ENCODE results near the gene MGST2. TPM values are rescaled to one million over a fixed set of nuclear protein-coding genes. Genes with fewer than 3 reads are reported as not detected.
A peak's percentile ranks its signal among the peaks of the same experiment; 100 is the strongest.
"Not testable (repeated sequence)": the region's sequence is repeated elsewhere in the genome, so short reads cannot be mapped to it uniquely, and the experiment has no call there.

The MGST2 gene
- total RNA-seq, 1 experiment from 2014 or later = 55.8 TPM

- Histone ChIP-seq H3K27ac (ENCODE audit: low read length) (no peak overlapping the region), H3K79me2 (ENCODE audit: low read length) (peaks cover 4% of the 10 kb centered on the region; the same call in 1 of the 2 replicates), H3K27me3 (ENCODE audit: low read length) (no peaks in the 10 kb centered on the region), H3K4me3 (ENCODE audit: low read length) (no peak overlapping the region), H3K36me3 (ENCODE audit: insufficient read depth, low read length) (0 out of 2 replicates have a peak, but pooled peaks cover under 1% of the 10 kb centered on the region), H3K4me1 (ENCODE audit: low read length) (peaks cover 8% of the 10 kb centered on the region), H3K9me2 (replicated peaks; ENCODE audit: insufficient read depth, low read length) (no peaks in the 10 kb centered on the region), H3K9me3 (ENCODE audit: low read length) (no peaks in the 10 kb centered on the region), H3K4me2 (ENCODE audit: low read depth, low read length, poor library complexity, severe bottlenecking) (no peak overlapping the region), H4K20me1 (ENCODE audit: insufficient read depth, low read depth, low read length) (no peaks in the 10 kb centered on the region), H3K9ac (ENCODE audit: low read length) (no peak overlapping the region), H2AFZ (ENCODE audit: low read length) (no peak overlapping the region)
- no peak for DNase-seq
Measured at GRCh38 chr4:139690419-139690818, 24.8 kb downstream of the MGST2 start.

- H3K4me1 ChIP-seq (ENCODE audit: low read length) = peaks cover 8% of the 10 kb centered on the region
- no peak overlapping the region for H3K4me3 ChIP-seq (ENCODE audit: low read length)
- no peak overlapping the region for H2AFZ ChIP-seq (ENCODE audit: low read length)
- no peaks in the 10 kb centered on the region for H3K9me3 ChIP-seq (ENCODE audit: low read length)
- no peak overlapping the region for H3K4me2 ChIP-seq (ENCODE audit: low read depth, low read length, poor library complexity, severe bottlenecking)
- no peaks in the 10 kb centered on the region for H3K9me2 ChIP-seq (replicated peaks; ENCODE audit: insufficient read depth, low read length)
- H3K27me3 ChIP-seq (ENCODE audit: low read length) = no peaks in the 10 kb centered on the region
- H3K36me3 ChIP-seq (ENCODE audit: insufficient read depth, low read length) = peaks cover 16% of the 10 kb centered on the region
- H3K79me2 ChIP-seq (ENCODE audit: low read length) = peaks cover 4% of the 10 kb centered on the region; the same call in 1 of the 2 replicates
- no peaks in the 10 kb centered on the region for H4K20me1 ChIP-seq (ENCODE audit: insufficient read depth, low read depth, low read length)
- H3K27ac ChIP-seq (ENCODE audit: low read length) = no peak overlapping the region
- peak; percentile 69 for DNase-seq
- H3K9ac ChIP-seq (ENCODE audit: low read length) = no peak overlapping the region
Measured at GRCh38 chr4:139692309-139693012, 26.8 kb downstream of the MGST2 start.

- H3K4me3 ChIP-seq (ENCODE audit: low read length) = no peak overlapping the region
- no peak overlapping the region for H3K4me2 ChIP-seq (ENCODE audit: low read depth, low read length, poor library complexity, severe bottlenecking)
- peaks cover 8% of the 10 kb centered on the region for H3K4me1 ChIP-seq (ENCODE audit: low read length)
- no peaks in the 10 kb centered on the region for H3K27me3 ChIP-seq (ENCODE audit: low read length)
- no peak for DNase-seq
- no peak overlapping the region for H3K27ac ChIP-seq (ENCODE audit: low read length)
- no peak overlapping the region for H3K9ac ChIP-seq (ENCODE audit: low read length)
- H3K9me2 ChIP-seq (replicated peaks; ENCODE audit: insufficient read depth, low read length) = no peaks in the 10 kb centered on the region
- H3K9me3 ChIP-seq (ENCODE audit: low read length) = no peaks in the 10 kb centered on the region
- H2AFZ ChIP-seq (ENCODE audit: low read length) = no peak overlapping the region
- peaks cover 4% of the 10 kb centered on the region; the same call in 1 of the 2 replicates for H3K79me2 ChIP-seq (ENCODE audit: low read length)
- H3K36me3 ChIP-seq (ENCODE audit: insufficient read depth, low read length) = peaks cover 16% of the 10 kb centered on the region
- H4K20me1 ChIP-seq (ENCODE audit: insufficient read depth, low read depth, low read length) = no peaks in the 10 kb centered on the region
Measured at GRCh38 chr4:139694522-139695107, 29.0 kb downstream of the MGST2 start.

GRCh38 chr4:139696491-139696890 lies 30.9 kb downstream of the MGST2 start:
- H3K27ac ChIP-seq (ENCODE audit: low read length) = no peak overlapping the region
- H3K4me2 ChIP-seq (ENCODE audit: low read depth, low read length, poor library complexity, severe bottlenecking) = no peak overlapping the region
- no peaks in the 10 kb centered on the region for H3K27me3 ChIP-seq (ENCODE audit: low read length)
- DNase-seq = no peak
- peaks cover 8% of the 10 kb centered on the region for H3K4me1 ChIP-seq (ENCODE audit: low read length)
- no peak overlapping the region for H2AFZ ChIP-seq (ENCODE audit: low read length)
- no peaks in the 10 kb centered on the region for H3K9me2 ChIP-seq (replicated peaks; ENCODE audit: insufficient read depth, low read length)
- H3K79me2 ChIP-seq (ENCODE audit: low read length) = peaks cover 4% of the 10 kb centered on the region; the same call in 1 of the 2 replicates
- H3K9me3 ChIP-seq (ENCODE audit: low read length) = no peaks in the 10 kb centered on the region
- H4K20me1 ChIP-seq (ENCODE audit: insufficient read depth, low read depth, low read length) = no peaks in the 10 kb centered on the region
- no peak overlapping the region for H3K9ac ChIP-seq (ENCODE audit: low read length)
- peaks cover 16% of the 10 kb centered on the region for H3K36me3 ChIP-seq (ENCODE audit: insufficient read depth, low read length)
- H3K4me3 ChIP-seq (ENCODE audit: low read length) = no peak overlapping the region

- peaks cover 16% of the 10 kb centered on the region for H3K36me3 ChIP-seq (ENCODE audit: insufficient read depth, low read length)
- H2AFZ ChIP-seq (ENCODE audit: low read length); H3K79me2 ChIP-seq (ENCODE audit: low read length); H3K4me2 ChIP-seq (ENCODE audit: low read depth, low read length, poor library complexity, severe bottlenecking); H3K9me2 ChIP-seq (replicated peaks; ENCODE audit: insufficient read depth, low read length); H3K27me3 ChIP-seq (ENCODE audit: low read length); H3K9me3 ChIP-seq (ENCODE audit: low read length); H3K4me1 ChIP-seq (ENCODE audit: low read length); H3K9ac ChIP-seq (ENCODE audit: low read length); DNase-seq; H3K4me3 ChIP-seq (ENCODE audit: low read length); H3K27ac ChIP-seq (ENCODE audit: low read length); H4K20me1 ChIP-seq (ENCODE audit: insufficient read depth, low read depth, low read length): not testable (repeated sequence)
Measured at GRCh38 chr4:139698167-139698925, 32.7 kb downstream of the MGST2 start.

- H3K9ac ChIP-seq (ENCODE audit: low read length) = no peak overlapping the region
- DNase-seq = no peak
- no peaks in the 10 kb centered on the region for H3K27me3 ChIP-seq (ENCODE audit: low read length)
- no peak overlapping the region for H3K4me2 ChIP-seq (ENCODE audit: low read depth, low read length, poor library complexity, severe bottlenecking)
- no peak overlapping the region for H3K27ac ChIP-seq (ENCODE audit: low read length)
- H3K4me1 ChIP-seq (ENCODE audit: low read length) = no peaks in the 10 kb centered on the region
- no peaks in the 10 kb centered on the region for H3K79me2 ChIP-seq (ENCODE audit: low read length)
- H3K9me2 ChIP-seq (replicated peaks; ENCODE audit: insufficient read depth, low read length) = no peaks in the 10 kb centered on the region
- H3K4me3 ChIP-seq (ENCODE audit: low read length) = no peak overlapping the region
- H3K9me3 ChIP-seq (ENCODE audit: low read length) = no peaks in the 10 kb centered on the region
- H3K36me3 ChIP-seq (ENCODE audit: insufficient read depth, low read length) = peaks cover 18% of the 10 kb centered on the region
- no peaks in the 10 kb centered on the region for H4K20me1 ChIP-seq (ENCODE audit: insufficient read depth, low read depth, low read length)
- no peak overlapping the region for H2AFZ ChIP-seq (ENCODE audit: low read length)
Measured at GRCh38 chr4:139700568-139700967, 34.9 kb downstream of the MGST2 start.

- H3K27ac ChIP-seq (ENCODE audit: low read length) = no peak overlapping the region
- H3K27me3 ChIP-seq (ENCODE audit: low read length) = no peaks in the 10 kb centered on the region
- no peaks in the 10 kb centered on the region for H3K9me3 ChIP-seq (ENCODE audit: low read length)
- no peaks in the 10 kb centered on the region for H3K4me1 ChIP-seq (ENCODE audit: low read length)
- peak; percentile 62 for DNase-seq
- no peak overlapping the region for H3K4me3 ChIP-seq (ENCODE audit: low read length)
- no peak overlapping the region for H2AFZ ChIP-seq (ENCODE audit: low read length)
- no peak overlapping the region for H3K9ac ChIP-seq (ENCODE audit: low read length)
- no peak overlapping the region for H3K4me2 ChIP-seq (ENCODE audit: low read depth, low read length, poor library complexity, severe bottlenecking)
- H3K79me2 ChIP-seq (ENCODE audit: low read length) = no peaks in the 10 kb centered on the region
- peaks cover 22% of the 10 kb centered on the region for H3K36me3 ChIP-seq (ENCODE audit: insufficient read depth, low read length)
- H3K9me2 ChIP-seq (replicated peaks; ENCODE audit: insufficient read depth, low read length) = no peaks in the 10 kb centered on the region
- no peaks in the 10 kb centered on the region for H4K20me1 ChIP-seq (ENCODE audit: insufficient read depth, low read depth, low read length)
Measured at GRCh38 chr4:139704915-139705485, 39.4 kb downstream of the MGST2 start.

- no peak for DNase-seq
- Histone ChIP-seq H3K27ac (ENCODE audit: low read length) (no peak overlapping the region), H2AFZ (ENCODE audit: low read length) (no peak overlapping the region), H3K79me2 (ENCODE audit: low read length) (0 out of 2 replicates have a peak, but pooled peaks cover 3% of the 10 kb centered on the region), H3K27me3 (ENCODE audit: low read length) (no peaks in the 10 kb centered on the region), H3K9me3 (ENCODE audit: low read length) (no peaks in the 10 kb centered on the region), H4K20me1 (ENCODE audit: insufficient read depth, low read depth, low read length) (no peaks in the 10 kb centered on the region), H3K9me2 (replicated peaks; ENCODE audit: insufficient read depth, low read length) (no peaks in the 10 kb centered on the region), H3K4me1 (ENCODE audit: low read length) (no peaks in the 10 kb centered on the region), H3K9ac (ENCODE audit: low read length) (no peak overlapping the region), H3K36me3 (ENCODE audit: insufficient read depth, low read length) (peaks cover 33% of the 10 kb centered on the region), H3K4me2 (ENCODE audit: low read depth, low read length, poor library complexity, severe bottlenecking) (no peak overlapping the region), H3K4me3 (ENCODE audit: low read length) (no peak overlapping the region)
Measured at GRCh38 chr4:139709660-139710059, 44.0 kb downstream of the MGST2 start.

Measured in Karpas-422 (cell line).